Panc1 (cell line): ENCODE measurements around the gene DPYD.

Source experiments
- POLR2AphosphoS5 ChIP-seq: IDR thresholded peaks from 2 replicates; pipeline ENCODE4 v1.6.1; 2012; ENCODE audit warnings: mild to moderate bottlenecking, low read depth, low read length, moderate library complexity
- SIN3A ChIP-seq: IDR thresholded peaks from 2 replicates; pipeline ENCODE4 v1.6.1; 2012; ENCODE audit warnings: low read depth, mild to moderate bottlenecking, low read length, moderate library complexity, borderline replicate concordance; ENCODE audit not compliant: insufficient read depth
- TF ChIP-seq, protein P1 (sequence below): fragments of 450-650 bp; IDR thresholded peaks from 2 replicates; pipeline ENCODE4 v1.5.1; 2017; ENCODE audit warnings: mild to moderate bottlenecking

- TF ChIP-seq POLR2AphosphoS5, result no peak
- no peak for TF ChIP-seq SIN3A
- TF ChIP-seq, protein P1, sequence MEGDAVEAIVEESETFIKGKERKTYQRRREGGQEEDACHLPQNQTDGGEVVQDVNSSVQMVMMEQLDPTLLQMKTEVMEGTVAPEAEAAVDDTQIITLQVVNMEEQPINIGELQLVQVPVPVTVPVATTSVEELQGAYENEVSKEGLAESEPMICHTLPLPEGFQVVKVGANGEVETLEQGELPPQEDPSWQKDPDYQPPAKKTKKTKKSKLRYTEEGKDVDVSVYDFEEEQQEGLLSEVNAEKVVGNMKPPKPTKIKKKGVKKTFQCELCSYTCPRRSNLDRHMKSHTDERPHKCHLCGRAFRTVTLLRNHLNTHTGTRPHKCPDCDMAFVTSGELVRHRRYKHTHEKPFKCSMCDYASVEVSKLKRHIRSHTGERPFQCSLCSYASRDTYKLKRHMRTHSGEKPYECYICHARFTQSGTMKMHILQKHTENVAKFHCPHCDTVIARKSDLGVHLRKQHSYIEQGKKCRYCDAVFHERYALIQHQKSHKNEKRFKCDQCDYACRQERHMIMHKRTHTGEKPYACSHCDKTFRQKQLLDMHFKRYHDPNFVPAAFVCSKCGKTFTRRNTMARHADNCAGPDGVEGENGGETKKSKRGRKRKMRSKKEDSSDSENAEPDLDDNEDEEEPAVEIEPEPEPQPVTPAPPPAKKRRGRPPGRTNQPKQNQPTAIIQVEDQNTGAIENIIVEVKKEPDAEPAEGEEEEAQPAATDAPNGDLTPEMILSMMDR, result no peak
Observed at GRCh38 chr1:97758541-97759057, 162.2 kb downstream of the DPYD start.
